Stimulated activated CD8-positive, alpha-beta memory T cell treated with anti-CD3 and anti-CD28 coated beads, Interleukin-15, amount 100 ng/mL, for 4 hours (primary cell): ENCODE results near the gene MBL2.

Experiments used
- DNase-seq, 2 donors: peaks; one replicate each; pipeline ENCODE4 v3.0.0-alpha.2; 2020; ENCODE audit warnings: low read depth in 2 of 2

MBL2 gene

DNA sequence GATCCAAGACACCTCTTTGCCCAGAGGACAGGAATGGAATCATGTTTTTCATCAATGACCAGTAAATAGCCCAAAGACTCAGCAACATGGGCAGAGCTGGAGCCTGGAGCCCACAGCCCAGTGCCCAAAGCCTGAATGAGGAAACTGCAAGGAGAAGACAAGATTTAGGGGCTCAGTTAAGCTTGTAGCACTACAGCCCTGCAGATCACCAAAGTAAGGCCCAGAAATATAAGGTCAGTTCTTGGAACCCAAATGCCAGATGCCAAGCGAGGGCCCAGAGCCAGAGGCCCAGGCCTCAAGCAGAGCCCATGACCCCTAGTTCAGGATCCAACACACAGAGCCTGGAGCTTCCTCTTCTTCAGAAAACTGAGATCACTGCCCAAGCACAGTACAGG lies 32.4 kb downstream of the MBL2 start:
- no peak for DNase-seq

DNA sequence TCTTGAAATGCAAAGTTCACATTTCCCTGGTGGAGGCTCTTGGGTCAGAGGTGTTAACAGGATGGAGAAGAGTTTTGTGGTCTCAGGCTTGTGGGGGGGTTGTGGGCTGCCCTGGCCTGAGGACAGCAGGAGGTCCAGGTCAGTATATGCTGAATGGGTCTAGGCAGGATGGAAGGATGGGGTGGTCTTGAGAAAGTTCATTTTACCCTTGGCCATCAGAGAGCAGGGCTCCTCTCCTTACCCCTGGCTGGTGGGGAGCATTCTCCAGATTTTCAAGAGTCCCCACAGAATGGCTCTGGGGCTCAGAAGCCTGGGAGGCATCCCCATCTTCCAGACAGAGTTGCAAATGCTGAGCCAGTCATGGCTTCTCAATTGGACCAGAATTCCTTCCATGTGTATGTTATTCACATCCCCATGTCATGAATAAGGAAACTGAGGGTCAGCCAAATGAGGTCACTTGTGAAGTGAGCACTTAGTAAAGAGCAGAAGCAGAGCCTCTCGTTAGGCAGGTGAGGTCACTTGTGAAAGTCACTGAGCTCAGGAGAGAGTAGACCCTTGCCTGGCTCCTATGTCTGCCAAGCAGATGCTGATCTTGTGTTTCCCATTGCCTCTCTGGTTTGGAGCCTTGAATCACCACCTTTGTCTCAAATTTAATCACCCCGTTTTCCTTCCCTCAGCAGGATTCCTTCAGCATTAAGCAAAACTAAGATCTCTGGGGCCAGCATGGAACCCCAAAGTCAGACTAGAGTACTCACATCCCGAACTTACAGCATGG lies 33.0 kb downstream of the MBL2 start:
- DNase-seq = no peak

DNA sequence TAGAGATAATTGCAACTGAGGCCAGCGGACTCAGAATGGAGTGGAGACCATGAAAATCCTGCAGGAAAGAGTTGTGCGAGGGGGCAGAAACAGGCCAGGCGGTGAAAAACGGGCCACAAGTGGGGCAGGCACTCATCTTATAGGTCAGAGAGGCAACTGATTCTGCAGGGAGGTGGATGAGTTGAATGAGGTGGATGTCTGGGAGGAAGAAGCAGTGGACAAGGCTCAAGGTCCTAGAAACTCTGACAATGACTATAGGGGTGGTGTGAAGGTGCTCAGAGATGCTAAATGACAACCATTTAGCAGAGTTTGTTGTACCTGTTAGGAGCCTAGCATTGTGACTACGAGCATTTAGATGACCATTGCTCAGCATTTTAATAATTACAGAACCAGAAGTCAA lies 33.6 kb downstream of the MBL2 start:
- no peak for DNase-seq

- no peak for DNase-seq
Measured at GRCh38 chr10:52729271-52730104, 43.1 kb downstream of the MBL2 start.

DNA sequence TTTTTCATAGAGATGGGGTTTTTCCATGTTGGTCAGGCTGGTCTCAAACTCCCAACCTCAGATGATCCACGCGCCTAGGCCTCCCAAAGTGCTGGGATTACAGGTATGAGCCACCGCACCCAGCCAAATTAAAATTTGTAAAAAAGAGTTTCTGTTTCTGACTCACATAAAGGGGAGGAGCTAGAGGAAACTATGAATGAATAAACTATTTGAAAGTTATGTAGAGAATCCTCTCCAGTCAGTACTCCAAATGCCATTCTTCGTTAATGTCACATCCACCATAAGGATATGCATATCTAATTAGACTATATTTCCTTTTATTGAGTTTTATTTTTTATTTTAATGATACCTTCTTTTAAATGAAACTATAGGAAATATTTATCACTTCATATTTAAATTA lies 52.6 kb downstream of the MBL2 start:
- DNase-seq = no peak
